Activated CD8-positive, alpha-beta T cell treated with anti-CD3 and anti-CD28 coated beads for 36 hours (primary cell): ENCODE data around the gene CMSS1. TPM values are rescaled to one million over a fixed set of nuclear protein-coding genes. Genes with fewer than 3 reads are reported as not detected.

Experiments
- ATAC-seq: fragments of 200-7000 bp; cut with Tn5 transposase; one replicate; pipeline ENCODE4 v1.10.0; 2021; ENCODE audit warnings: mild to moderate bottlenecking, moderate library complexity
- CTCF ChIA-PET: fragments of 350-600 bp; sonication (Branson Sonifier 250); formaldehyde crosslinking; loops from one replicate; lab custom pipeline; 2021; ENCODE audit warnings: antibody characterized with exemption; lab: Charles Lee
- POLR2A ChIA-PET: fragments of 350-600 bp; sonication (Branson Sonifier 250); formaldehyde crosslinking; loops from one replicate; lab custom pipeline; 2021; ENCODE audit warnings: antibody characterized with exemption; lab: Charles Lee
- DNase-seq: peaks from one replicate; pipeline ENCODE4 v3.0.0-alpha.2; 2020
- H3K27ac Mint-ChIP-seq: one replicate; pipeline ENCODE4 v1.8.0; 2021; ENCODE audit warnings: mild to moderate bottlenecking, mixed read lengths
- H3K27me3 Mint-ChIP-seq: one replicate; pipeline ENCODE4 v1.8.0; 2021; ENCODE audit warnings: mixed read lengths
- H3K36me3 Mint-ChIP-seq: one replicate; pipeline ENCODE4 v1.8.0; 2021; ENCODE audit warnings: low read depth, mixed read lengths
- H3K4me1 Mint-ChIP-seq: one replicate; pipeline ENCODE4 v1.8.0; 2021; ENCODE audit warnings: low read depth, mixed read lengths
- H3K4me3 Mint-ChIP-seq: one replicate; pipeline ENCODE4 v1.8.0; 2021; ENCODE audit warnings: mild to moderate bottlenecking, moderate library complexity, mixed read lengths
- H3K9me3 Mint-ChIP-seq: one replicate; pipeline ENCODE4 v1.8.0; 2021; ENCODE audit warnings: mixed read lengths
- CTCF ChIP-seq: fragments of 200-600 bp; IDR thresholded peaks from one replicate; pipeline ENCODE4 v1.8.0; 2022; ENCODE audit warnings: antibody characterized with exemption, mild to moderate bottlenecking
- intact Hi-C: fragments of 100-400 bp; cut with micrococcal nuclease; formaldehyde crosslinking; loops from one replicate; pipeline ENCODE4 v1.10.0; 2022
- total RNA-seq, 2 experiments: library from RNA; stranded (reverse); gene quantifications; one replicate each; pipeline ENCODE4 v1.2.3, GENCODE V29; 2021

CMSS1 gene
- total RNA-seq, 2 experiments from 2014 or later, result 93.9 to 110 TPM

DNA sequence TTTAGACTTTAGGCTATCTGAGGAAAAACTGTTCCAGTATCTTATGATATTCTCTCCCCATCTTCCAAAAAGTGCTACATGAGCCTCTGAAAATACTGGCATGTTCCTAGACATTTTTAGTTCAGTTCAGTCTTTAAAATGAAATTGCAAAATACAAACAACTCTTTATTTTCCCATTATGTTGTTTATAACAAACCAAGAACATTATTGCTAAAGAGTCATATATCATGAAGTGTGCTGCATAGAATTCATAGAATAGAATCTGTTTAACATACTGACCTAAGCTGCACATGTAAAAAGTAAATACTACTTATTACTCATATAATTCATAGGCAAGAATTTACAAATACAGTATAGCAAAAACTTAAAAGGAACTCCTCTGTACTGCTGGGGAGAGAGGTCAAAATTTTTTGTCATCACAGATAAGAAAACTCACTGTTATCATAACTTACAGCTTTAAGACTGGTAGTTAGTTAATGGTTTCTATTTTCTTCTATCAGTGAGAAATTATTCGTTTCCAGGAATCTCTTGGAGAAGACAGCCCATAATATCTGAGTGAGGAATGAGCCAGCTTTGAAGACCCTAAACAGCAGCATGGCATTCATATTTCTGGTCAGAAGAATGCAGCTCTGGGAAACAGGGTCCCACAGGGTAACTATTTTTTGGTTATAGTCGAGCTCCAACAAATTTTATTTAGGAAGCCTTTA lies 264.5 kb downstream of the CMSS1 start:
- CTCF ChIA-PET, result interaction anchor here (0.8 to 1.6 kb wide), 3 partner anchors 8 to 172 kb away, joined by 4 to 9 read pairs (median 5); no protein-coding TSS in a partner anchor
- TF ChIP-seq CTCF, result no peak
- H3K27me3 Mint-ChIP-seq, result no peaks in the 10 kb centered on the region
- intact Hi-C loops, result no loop called here
- POLR2A ChIA-PET, result no interaction called here
- DNase-seq (no peak), ATAC-seq (no peak)
- H3K36me3 Mint-ChIP-seq, result peaks cover 10% of the 10 kb centered on the region
- H3K4me3 Mint-ChIP-seq, result no peak overlapping the region
- peaks cover 10% of the 10 kb centered on the region for H3K4me1 Mint-ChIP-seq
- no peak overlapping the region for H3K27ac Mint-ChIP-seq
- no peaks in the 10 kb centered on the region for H3K9me3 Mint-ChIP-seq

DNA sequence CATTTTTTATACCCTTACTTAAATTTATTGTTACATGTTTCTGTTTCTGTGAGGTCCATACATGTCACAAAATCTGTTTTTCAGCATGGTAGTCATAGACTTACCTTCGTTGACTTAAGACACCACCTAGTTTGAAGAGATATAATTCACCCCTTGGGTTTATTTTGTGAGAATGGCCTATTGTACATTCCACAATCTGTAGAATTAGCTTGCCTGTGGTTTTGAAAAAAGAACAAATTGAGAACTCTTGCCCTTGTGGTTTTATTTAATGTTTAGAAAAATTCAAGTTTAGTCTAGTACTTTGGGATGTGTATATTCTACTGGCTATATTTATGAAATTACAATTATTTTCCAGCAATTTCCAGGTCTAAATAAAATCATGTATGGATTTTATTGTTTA lies 265.1 kb downstream of the CMSS1 start:
- ChIA-PET CTCF (interaction anchor here (1.1 to 1.6 kb wide), 2 partner anchors 9 to 171 kb away, joined by 4 to 9 read pairs; no protein-coding TSS in a partner anchor), POLR2A (no interaction called here)
- H3K27ac Mint-ChIP-seq, result no peak overlapping the region
- peaks cover 13% of the 10 kb centered on the region for H3K4me1 Mint-ChIP-seq
- intact Hi-C loops, result no loop called here
- H3K4me3 Mint-ChIP-seq, result no peak overlapping the region
- ATAC-seq (no peak), DNase-seq (no peak)
- H3K9me3 Mint-ChIP-seq, result no peaks in the 10 kb centered on the region
- no peaks in the 10 kb centered on the region for H3K27me3 Mint-ChIP-seq
- H3K36me3 Mint-ChIP-seq, result peaks cover 8% of the 10 kb centered on the region
- no peak for TF ChIP-seq CTCF

- POLR2A ChIA-PET, result no interaction called here
- DNase-seq (no peak), ATAC-seq (no peak)
- Mint-ChIP-seq H3K9me3 (no peaks in the 10 kb centered on the region), H3K36me3 (peaks cover 8% of the 10 kb centered on the region), H3K27ac (no peak overlapping the region), H3K4me3 (no peak overlapping the region), H3K27me3 (no peaks in the 10 kb centered on the region), H3K4me1 (peaks cover 13% of the 10 kb centered on the region)
- no peak for TF ChIP-seq CTCF
- intact Hi-C loops, result no loop called here
- CTCF ChIA-PET, result interaction anchor here (1.1 to 1.6 kb wide), 4 partner anchors 9 to 171 kb away, joined by 4 to 9 read pairs (median 6); no protein-coding TSS in a partner anchor
Measured at GRCh38 chr3:100083209-100083608, 265.5 kb downstream of the CMSS1 start.

- ChIA-PET CTCF (interaction anchor here (1.1 to 2.6 kb wide), 4 partner anchors 9 to 170 kb away, joined by 3 to 28 read pairs (median 6); no protein-coding TSS in a partner anchor), POLR2A (interaction anchor here (1.2 kb wide), 1 partner anchor 11 kb away, joined by 4 read pairs; no protein-coding TSS in a partner anchor)
- H3K27ac Mint-ChIP-seq, result no peak overlapping the region
- DNase-seq, result no peak
- peaks cover 18% of the 10 kb centered on the region for H3K4me1 Mint-ChIP-seq
- H3K27me3 Mint-ChIP-seq, result no peaks in the 10 kb centered on the region
- no peaks in the 10 kb centered on the region for H3K9me3 Mint-ChIP-seq
- intact Hi-C loops, result no loop called here
- ATAC-seq, result no peak
- H3K36me3 Mint-ChIP-seq, result peaks cover 7% of the 10 kb centered on the region
- H3K4me3 Mint-ChIP-seq, result no peak overlapping the region
- TF ChIP-seq CTCF, result no peak
Measured at GRCh38 chr3:100084100-100084806, 266.6 kb downstream of the CMSS1 start.
